ENCODE data around the gene PARPBP. TPM values are rescaled to one million over a fixed set of nuclear protein-coding genes. Genes with fewer than 3 reads are reported as not detected.

The PARPBP gene
- total and polyA plus RNA-seq, 2 of the 13 experiments (the other 11 are each of a cell fraction or from before 2014, with no cell fraction given): 6.7 to 28.4 TPM

DNA sequence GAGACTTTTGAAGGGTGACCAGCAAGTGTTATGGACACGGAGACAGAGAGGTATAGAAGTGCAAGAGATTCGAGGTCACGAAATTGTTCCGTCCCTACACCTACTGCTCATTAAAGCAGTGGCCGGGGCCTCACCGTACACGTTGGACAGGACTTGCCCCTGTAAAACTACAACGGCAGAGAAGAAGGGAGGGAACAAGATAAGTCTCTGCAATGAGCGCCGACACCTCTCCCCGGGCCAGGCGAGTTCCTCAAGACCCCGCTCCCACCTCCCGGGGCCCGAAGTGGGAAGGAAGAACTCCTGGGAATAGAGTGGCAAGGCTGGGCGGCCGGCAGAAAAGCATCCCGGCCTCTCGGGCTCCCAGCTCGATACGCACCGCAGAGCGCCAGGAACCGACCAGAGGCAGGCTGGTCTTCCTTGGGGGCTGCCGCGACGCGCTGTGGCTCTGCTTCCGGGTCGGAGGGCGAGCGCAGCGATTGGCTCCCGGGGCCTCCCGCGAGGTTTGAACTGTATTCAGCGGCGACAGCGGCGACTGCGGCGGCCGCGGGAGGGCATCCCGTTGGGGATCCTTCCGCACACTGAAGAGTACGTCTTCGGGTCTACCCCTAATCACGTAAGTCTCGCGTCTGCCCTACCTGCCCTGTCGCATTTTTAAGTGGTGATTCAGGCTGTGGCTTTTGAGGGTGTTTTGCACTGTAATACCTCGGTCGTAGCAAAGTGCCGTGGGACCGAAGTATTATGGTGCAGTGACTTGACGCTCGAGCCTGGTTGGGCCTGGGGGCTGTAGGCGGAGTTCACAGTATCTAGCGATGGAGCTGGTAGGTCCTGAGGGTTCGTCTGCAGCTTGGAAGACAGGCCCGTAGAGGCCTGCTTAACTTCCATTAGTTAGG is at the start of gene PARPBP, which contains the start of gene NUP37 (continued):
- TF ChIP-seq ZNF879 (CRISPR knock-in tag; IDR thresholded peaks at IDR 0.05) (no peak), ZNF230 (CRISPR knock-in tag; IDR thresholded peaks at IDR 0.05) (no peak), ZNF777 (CRISPR knock-in tag; IDR thresholded peaks at IDR 0.05) (no peak), ZNF670 (CRISPR knock-in tag; IDR thresholded peaks at IDR 0.05; ENCODE audit: borderline replicate concordance) (no peak), NFE2L2 (IDR thresholded peaks at IDR 0.05; ENCODE audit: low read length) (no peak), SCMH1 (CRISPR knock-in tag; IDR thresholded peaks at IDR 0.05; ENCODE audit: borderline replicate concordance) (no peak), HMG20A (CRISPR knock-in tag; IDR thresholded peaks at IDR 0.05; ENCODE audit: borderline replicate concordance) (no peak)
- TF ChIP-seq, protein P1, sequence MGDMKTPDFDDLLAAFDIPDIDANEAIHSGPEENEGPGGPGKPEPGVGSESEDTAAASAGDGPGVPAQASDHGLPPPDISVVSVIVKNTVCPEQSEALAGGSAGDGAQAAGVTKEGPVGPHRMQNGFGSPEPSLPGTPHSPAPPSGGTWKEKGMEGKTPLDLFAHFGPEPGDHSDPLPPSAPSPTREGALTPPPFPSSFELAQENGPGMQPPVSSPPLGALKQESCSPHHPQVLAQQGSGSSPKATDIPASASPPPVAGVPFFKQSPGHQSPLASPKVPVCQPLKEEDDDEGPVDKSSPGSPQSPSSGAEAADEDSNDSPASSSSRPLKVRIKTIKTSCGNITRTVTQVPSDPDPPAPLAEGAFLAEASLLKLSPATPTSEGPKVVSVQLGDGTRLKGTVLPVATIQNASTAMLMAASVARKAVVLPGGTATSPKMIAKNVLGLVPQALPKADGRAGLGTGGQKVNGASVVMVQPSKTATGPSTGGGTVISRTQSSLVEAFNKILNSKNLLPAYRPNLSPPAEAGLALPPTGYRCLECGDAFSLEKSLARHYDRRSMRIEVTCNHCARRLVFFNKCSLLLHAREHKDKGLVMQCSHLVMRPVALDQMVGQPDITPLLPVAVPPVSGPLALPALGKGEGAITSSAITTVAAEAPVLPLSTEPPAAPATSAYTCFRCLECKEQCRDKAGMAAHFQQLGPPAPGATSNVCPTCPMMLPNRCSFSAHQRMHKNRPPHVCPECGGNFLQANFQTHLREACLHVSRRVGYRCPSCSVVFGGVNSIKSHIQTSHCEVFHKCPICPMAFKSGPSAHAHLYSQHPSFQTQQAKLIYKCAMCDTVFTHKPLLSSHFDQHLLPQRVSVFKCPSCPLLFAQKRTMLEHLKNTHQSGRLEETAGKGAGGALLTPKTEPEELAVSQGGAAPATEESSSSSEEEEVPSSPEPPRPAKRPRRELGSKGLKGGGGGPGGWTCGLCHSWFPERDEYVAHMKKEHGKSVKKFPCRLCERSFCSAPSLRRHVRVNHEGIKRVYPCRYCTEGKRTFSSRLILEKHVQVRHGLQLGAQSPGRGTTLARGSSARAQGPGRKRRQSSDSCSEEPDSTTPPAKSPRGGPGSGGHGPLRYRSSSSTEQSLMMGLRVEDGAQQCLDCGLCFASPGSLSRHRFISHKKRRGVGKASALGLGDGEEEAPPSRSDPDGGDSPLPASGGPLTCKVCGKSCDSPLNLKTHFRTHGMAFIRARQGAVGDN (CRISPR knock-in tag; IDR thresholded peaks at IDR 0.05): peak; percentile 96
- TF ChIP-seq, protein P2, sequence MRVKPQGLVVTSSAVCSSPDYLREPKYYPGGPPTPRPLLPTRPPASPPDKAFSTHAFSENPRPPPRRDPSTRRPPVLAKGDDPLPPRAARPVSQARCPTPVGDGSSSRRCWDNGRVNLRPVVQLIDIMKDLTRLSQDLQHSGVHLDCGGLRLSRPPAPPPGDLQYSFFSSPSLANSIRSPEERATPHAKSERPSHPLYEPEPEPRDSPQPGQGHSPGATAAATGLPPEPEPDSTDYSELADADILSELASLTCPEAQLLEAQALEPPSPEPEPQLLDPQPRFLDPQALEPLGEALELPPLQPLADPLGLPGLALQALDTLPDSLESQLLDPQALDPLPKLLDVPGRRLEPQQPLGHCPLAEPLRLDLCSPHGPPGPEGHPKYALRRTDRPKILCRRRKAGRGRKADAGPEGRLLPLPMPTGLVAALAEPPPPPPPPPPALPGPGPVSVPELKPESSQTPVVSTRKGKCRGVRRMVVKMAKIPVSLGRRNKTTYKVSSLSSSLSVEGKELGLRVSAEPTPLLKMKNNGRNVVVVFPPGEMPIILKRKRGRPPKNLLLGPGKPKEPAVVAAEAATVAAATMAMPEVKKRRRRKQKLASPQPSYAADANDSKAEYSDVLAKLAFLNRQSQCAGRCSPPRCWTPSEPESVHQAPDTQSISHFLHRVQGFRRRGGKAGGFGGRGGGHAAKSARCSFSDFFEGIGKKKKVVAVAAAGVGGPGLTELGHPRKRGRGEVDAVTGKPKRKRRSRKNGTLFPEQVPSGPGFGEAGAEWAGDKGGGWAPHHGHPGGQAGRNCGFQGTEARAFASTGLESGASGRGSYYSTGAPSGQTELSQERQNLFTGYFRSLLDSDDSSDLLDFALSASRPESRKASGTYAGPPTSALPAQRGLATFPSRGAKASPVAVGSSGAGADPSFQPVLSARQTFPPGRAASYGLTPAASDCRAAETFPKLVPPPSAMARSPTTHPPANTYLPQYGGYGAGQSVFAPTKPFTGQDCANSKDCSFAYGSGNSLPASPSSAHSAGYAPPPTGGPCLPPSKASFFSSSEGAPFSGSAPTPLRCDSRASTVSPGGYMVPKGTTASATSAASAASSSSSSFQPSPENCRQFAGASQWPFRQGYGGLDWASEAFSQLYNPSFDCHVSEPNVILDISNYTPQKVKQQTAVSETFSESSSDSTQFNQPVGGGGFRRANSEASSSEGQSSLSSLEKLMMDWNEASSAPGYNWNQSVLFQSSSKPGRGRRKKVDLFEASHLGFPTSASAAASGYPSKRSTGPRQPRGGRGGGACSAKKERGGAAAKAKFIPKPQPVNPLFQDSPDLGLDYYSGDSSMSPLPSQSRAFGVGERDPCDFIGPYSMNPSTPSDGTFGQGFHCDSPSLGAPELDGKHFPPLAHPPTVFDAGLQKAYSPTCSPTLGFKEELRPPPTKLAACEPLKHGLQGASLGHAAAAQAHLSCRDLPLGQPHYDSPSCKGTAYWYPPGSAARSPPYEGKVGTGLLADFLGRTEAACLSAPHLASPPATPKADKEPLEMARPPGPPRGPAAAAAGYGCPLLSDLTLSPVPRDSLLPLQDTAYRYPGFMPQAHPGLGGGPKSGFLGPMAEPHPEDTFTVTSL (CRISPR knock-in tag; IDR thresholded peaks at IDR 0.05; ENCODE audit: borderline replicate concordance): no peak
- TF ChIP-seq, protein P3, sequence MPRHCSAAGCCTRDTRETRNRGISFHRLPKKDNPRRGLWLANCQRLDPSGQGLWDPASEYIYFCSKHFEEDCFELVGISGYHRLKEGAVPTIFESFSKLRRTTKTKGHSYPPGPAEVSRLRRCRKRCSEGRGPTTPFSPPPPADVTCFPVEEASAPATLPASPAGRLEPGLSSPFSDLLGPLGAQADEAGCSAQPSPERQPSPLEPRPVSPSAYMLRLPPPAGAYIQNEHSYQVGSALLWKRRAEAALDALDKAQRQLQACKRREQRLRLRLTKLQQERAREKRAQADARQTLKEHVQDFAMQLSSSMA (CRISPR knock-in tag; IDR thresholded peaks at IDR 0.05): 0 out of 2 replicates have a peak, but pooled peaks have one; percentile 35
- TF ChIP-seq, protein P4, sequence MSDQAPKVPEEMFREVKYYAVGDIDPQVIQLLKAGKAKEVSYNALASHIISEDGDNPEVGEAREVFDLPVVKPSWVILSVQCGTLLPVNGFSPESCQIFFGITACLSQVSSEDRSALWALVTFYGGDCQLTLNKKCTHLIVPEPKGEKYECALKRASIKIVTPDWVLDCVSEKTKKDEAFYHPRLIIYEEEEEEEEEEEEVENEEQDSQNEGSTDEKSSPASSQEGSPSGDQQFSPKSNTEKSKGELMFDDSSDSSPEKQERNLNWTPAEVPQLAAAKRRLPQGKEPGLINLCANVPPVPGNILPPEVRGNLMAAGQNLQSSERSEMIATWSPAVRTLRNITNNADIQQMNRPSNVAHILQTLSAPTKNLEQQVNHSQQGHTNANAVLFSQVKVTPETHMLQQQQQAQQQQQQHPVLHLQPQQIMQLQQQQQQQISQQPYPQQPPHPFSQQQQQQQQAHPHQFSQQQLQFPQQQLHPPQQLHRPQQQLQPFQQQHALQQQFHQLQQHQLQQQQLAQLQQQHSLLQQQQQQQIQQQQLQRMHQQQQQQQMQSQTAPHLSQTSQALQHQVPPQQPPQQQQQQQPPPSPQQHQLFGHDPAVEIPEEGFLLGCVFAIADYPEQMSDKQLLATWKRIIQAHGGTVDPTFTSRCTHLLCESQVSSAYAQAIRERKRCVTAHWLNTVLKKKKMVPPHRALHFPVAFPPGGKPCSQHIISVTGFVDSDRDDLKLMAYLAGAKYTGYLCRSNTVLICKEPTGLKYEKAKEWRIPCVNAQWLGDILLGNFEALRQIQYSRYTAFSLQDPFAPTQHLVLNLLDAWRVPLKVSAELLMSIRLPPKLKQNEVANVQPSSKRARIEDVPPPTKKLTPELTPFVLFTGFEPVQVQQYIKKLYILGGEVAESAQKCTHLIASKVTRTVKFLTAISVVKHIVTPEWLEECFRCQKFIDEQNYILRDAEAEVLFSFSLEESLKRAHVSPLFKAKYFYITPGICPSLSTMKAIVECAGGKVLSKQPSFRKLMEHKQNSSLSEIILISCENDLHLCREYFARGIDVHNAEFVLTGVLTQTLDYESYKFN (CRISPR knock-in tag; conservative IDR thresholded peaks at IDR 0.05): no peak
- TF ChIP-seq, protein P5, sequence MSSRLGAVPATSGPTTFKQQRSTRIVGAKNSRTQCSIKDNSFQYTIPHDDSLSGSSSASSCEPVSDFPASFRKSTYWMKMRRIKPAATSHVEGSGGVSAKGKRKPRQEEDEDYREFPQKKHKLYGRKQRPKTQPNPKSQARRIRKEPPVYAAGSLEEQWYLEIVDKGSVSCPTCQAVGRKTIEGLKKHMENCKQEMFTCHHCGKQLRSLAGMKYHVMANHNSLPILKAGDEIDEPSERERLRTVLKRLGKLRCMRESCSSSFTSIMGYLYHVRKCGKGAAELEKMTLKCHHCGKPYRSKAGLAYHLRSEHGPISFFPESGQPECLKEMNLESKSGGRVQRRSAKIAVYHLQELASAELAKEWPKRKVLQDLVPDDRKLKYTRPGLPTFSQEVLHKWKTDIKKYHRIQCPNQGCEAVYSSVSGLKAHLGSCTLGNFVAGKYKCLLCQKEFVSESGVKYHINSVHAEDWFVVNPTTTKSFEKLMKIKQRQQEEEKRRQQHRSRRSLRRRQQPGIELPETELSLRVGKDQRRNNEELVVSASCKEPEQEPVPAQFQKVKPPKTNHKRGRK (CRISPR knock-in tag; IDR thresholded peaks at IDR 0.05): no peak
